H9 (cell line): ENCODE results near the gene TJP2. TPM values are rescaled to one million over a fixed set of nuclear protein-coding genes. Genes with fewer than 3 reads are reported as not detected.

ENCODE experiments used
- DNase-seq: peaks from one replicate; pipeline ENCODE4 v3.0.0-alpha.2; 2017
- H2AFZ ChIP-seq: one replicate; pipeline ENCODE4 v1.6.1; 2013; ENCODE audit warnings: mild to moderate bottlenecking, low read length, control low read depth, moderate library complexity
- H2AK5ac ChIP-seq: 2 replicates; pipeline ENCODE4 v1.6.1; 2013; ENCODE audit warnings: low read length, control low read depth, mixed read lengths; ENCODE audit not compliant: insufficient read length
- H2BK120ac ChIP-seq: one replicate; pipeline ENCODE4 v1.6.1; 2013; ENCODE audit warnings: low read depth, mild to moderate bottlenecking, low read length, control low read depth, inconsistent platforms; ENCODE audit not compliant: poor library complexity, severe bottlenecking
- H2BK12ac ChIP-seq: 2 replicates; pipeline ENCODE4 v1.6.1; 2013; ENCODE audit warnings: low read length, control low read depth, mixed read lengths, low read depth; ENCODE audit not compliant: insufficient read length
- H2BK15ac ChIP-seq: 2 replicates; pipeline ENCODE4 v1.6.1; 2013; ENCODE audit warnings: low read depth, low read length, control low read depth
- H2BK20ac ChIP-seq: one replicate; pipeline ENCODE4 v1.6.1; 2013; ENCODE audit warnings: low read depth, mild to moderate bottlenecking, low read length, control low read depth, inconsistent platforms; ENCODE audit not compliant: poor library complexity, severe bottlenecking
- H2BK5ac ChIP-seq: 2 replicates; pipeline ENCODE4 v1.6.1; 2013; ENCODE audit warnings: low read length, control low read depth, mixed read lengths; ENCODE audit not compliant: insufficient read length
- H3K14ac ChIP-seq: 2 replicates; pipeline ENCODE4 v1.6.1; 2013; ENCODE audit warnings: low read length, control low read depth; ENCODE audit not compliant: insufficient read depth
- H3K18ac ChIP-seq: 2 replicates; pipeline ENCODE4 v1.6.1; 2013; ENCODE audit warnings: low read depth, mild to moderate bottlenecking, mixed read lengths, low read length, control low read depth; ENCODE audit not compliant: insufficient read length
- H3K23ac ChIP-seq: 2 replicates; pipeline ENCODE4 v1.6.1; 2013; ENCODE audit warnings: low read length, control low read depth, mixed read lengths, low read depth; ENCODE audit not compliant: insufficient read length
- H3K23me2 ChIP-seq: 2 replicates; pipeline ENCODE4 v1.6.1; 2013; ENCODE audit warnings: low read depth, mild to moderate bottlenecking, mixed read lengths, low read length, control low read depth; ENCODE audit not compliant: insufficient read length, poor library complexity, severe bottlenecking
- H3K27ac ChIP-seq: 2 replicates; pipeline ENCODE4 v1.5.1; 2013; ENCODE audit warnings: low read length, control low read depth, mixed read lengths, low read depth; ENCODE audit not compliant: insufficient read length
- H3K27me3 ChIP-seq: 2 replicates; pipeline ENCODE4 v1.6.1; 2013; ENCODE audit warnings: low read length, control low read depth, inconsistent platforms; ENCODE audit not compliant: insufficient read depth
- H3K4ac ChIP-seq: 2 replicates; pipeline ENCODE4 v1.6.1; 2013; ENCODE audit warnings: low read depth, mild to moderate bottlenecking, control low read depth, inconsistent platforms, low read length, moderate library complexity
- H3K4me1 ChIP-seq: 2 replicates; pipeline ENCODE4 v1.6.1; 2013; ENCODE audit warnings: low read length, control low read depth, inconsistent platforms; ENCODE audit not compliant: insufficient read depth
- H3K4me2 ChIP-seq: 2 replicates; pipeline ENCODE4 v1.6.1; 2013; ENCODE audit warnings: low read length, control low read depth, mixed read lengths; ENCODE audit not compliant: insufficient read length, insufficient read depth
- H3K56ac ChIP-seq: 2 replicates; pipeline ENCODE4 v1.6.1; 2013; ENCODE audit warnings: low read depth, mild to moderate bottlenecking, mixed read lengths, low read length, control low read depth; ENCODE audit not compliant: insufficient read length
- H3K79me1 ChIP-seq: 2 replicates; pipeline ENCODE4 v1.6.1; 2013; ENCODE audit warnings: low read depth, mild to moderate bottlenecking, moderate library complexity, low read length, control low read depth, inconsistent platforms; ENCODE audit not compliant: insufficient read depth, poor library complexity, severe bottlenecking
- H3K79me2 ChIP-seq: 2 replicates; pipeline ENCODE4 v1.6.1; 2013; ENCODE audit warnings: low read length, control low read depth, inconsistent platforms; ENCODE audit not compliant: insufficient read depth
- H3K9ac ChIP-seq: 2 replicates; pipeline ENCODE4 v1.6.1; 2013; ENCODE audit warnings: low read length, control low read depth, mixed read lengths; ENCODE audit not compliant: insufficient read length; ENCODE audit errors: extremely low read depth
- H3K9me3 ChIP-seq: one replicate; pipeline ENCODE4 v1.6.1; 2013; ENCODE audit warnings: low read depth, low read length, inconsistent platforms; ENCODE audit not compliant: control insufficient read depth
- H3T11ph ChIP-seq: one replicate; pipeline ENCODE4 v1.6.1; 2013; ENCODE audit warnings: mild to moderate bottlenecking, low read length, control low read depth, inconsistent platforms
- H4K20me1 ChIP-seq: one replicate; pipeline ENCODE4 v1.6.1; 2013; ENCODE audit not compliant: control insufficient read depth, insufficient read length, insufficient read depth
- H4K5ac ChIP-seq: 2 replicates; pipeline ENCODE4 v1.6.1; 2013; ENCODE audit warnings: low read depth, mild to moderate bottlenecking, mixed read lengths, low read length, control low read depth; ENCODE audit not compliant: insufficient read length
- H4K8ac ChIP-seq: replicated peaks from 2 replicates; pipeline ENCODE4 v1.6.1; 2013; ENCODE audit warnings: low read length, control low read depth, mixed read lengths, low read depth; ENCODE audit not compliant: insufficient read length
- H4K91ac ChIP-seq: 2 replicates; pipeline ENCODE4 v1.6.1; 2013; ENCODE audit warnings: low read depth, mild to moderate bottlenecking, moderate library complexity, mixed read lengths, low read length, control low read depth; ENCODE audit not compliant: insufficient read length
- H3K27ac Mint-ChIP-seq, 3 experiments: 2 replicates in 2 of 3; 3 replicates in 1 of 3; pipeline ENCODE4 v1.8.0; 2020 to 2021; ENCODE audit warnings: mixed read lengths in 3 of 3, mild to moderate bottlenecking in 1 of 3, moderate library complexity in 1 of 3
- H3K27me3 Mint-ChIP-seq: 2 replicates; pipeline ENCODE4 v1.8.0; 2021; ENCODE audit warnings: low read depth, mild to moderate bottlenecking, moderate library complexity, mixed read lengths
- H3K36me3 Mint-ChIP-seq, 3 experiments: 2 replicates in 2 of 3; 3 replicates in 1 of 3; pipeline ENCODE4 v1.8.0; 2020 to 2021; ENCODE audit warnings: low read depth in 3 of 3, mixed read lengths in 3 of 3; ENCODE audit not compliant: insufficient read depth in 1 of 3
- H3K4me1 Mint-ChIP-seq, 2 experiments: 2 replicates each; pipeline ENCODE4 v1.8.0; 2020; ENCODE audit warnings: mixed read lengths in 2 of 2
- H3K4me3 Mint-ChIP-seq, 2 experiments: 2 replicates in 1 of 2; 3 replicates in 1 of 2; pipeline ENCODE4 v1.8.0; 2020 to 2021; ENCODE audit warnings: mild to moderate bottlenecking in 2 of 2, mixed read lengths in 2 of 2, moderate library complexity in 1 of 2
- H3K9me3 Mint-ChIP-seq, 2 experiments: 2 replicates in 1 of 2; 3 replicates in 1 of 2; pipeline ENCODE4 v1.8.0; 2020; ENCODE audit warnings: mild to moderate bottlenecking in 2 of 2, mixed read lengths in 2 of 2, moderate library complexity in 1 of 2
- WGBS: extraction: QIAGEN DNeasy Blood & Tissue Kit; methylation state at CpG from one replicate; pipeline ENCODE4 v1.1.7; 2013; ENCODE audit warnings: missing lambda C conversion rate, low lambda C conversion rate, mixed read lengths; ENCODE audit not compliant: insufficient read length; ENCODE audit errors: extremely low coverage; 5-methylcytosine and 5-hydroxymethylcytosine counted together
- total RNA-seq: library from RNA; stranded (reverse); gene quantifications from 2 replicates; pipeline ENCODE4 v1.2.1, GENCODE V29; 2021
- TF ChIP-seq, protein P1 (sequence below): fragments of 200-600 bp; sonication (generic); conservative IDR thresholded peaks from 3 replicates; pipeline ENCODE4 v1.8.0; 2021; ENCODE audit warnings: antibody characterized with exemption, mild to moderate bottlenecking

Gene TJP2
- total RNA-seq, 1 experiment from 2014 or later, result 130 TPM

DNA sequence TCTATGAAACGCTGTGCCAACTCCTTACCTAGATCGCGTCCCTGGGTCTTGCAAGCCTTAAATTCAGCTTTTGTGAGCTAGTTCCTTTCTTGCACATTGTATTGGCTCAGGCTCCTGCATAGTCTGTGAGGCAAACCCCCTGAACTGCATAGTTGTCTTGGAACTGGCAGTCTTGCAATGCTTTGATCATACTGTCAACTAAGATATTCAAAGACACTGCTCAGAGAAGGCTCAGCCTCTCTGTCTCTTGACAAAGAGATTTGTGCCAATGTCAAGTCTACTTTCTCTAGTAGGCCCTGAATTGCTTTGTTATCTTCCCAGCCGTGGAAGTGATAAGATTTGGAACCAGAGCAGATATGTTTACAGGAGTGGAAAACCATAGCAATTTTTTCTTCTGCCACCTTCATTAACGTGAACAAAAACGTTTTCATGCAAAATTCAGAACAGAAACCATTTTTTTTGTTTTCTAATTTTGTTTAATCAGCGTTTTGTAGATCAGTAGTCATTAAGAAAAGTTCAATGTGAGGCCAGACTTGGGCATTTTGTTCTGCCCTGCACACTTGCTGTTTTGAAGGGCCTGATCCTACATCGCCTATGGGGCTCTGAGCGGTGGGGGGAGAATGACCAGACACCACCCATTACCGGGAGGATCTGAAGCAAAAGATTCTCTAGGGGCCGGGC is 123.4 kb downstream of the TJP2 start:
- H2BK120ac ChIP-seq, result no peak overlapping the region
- no peaks in the 10 kb centered on the region; a peak in 1 of 5 replicates for H3K9me3 Mint-ChIP-seq
- H3K4me3 Mint-ChIP-seq, result no peak overlapping the region
- no peak overlapping the region for H2BK20ac ChIP-seq
- no peak overlapping the region for H2AK5ac ChIP-seq
- no peak overlapping the region for H3K27ac Mint-ChIP-seq
- TF ChIP-seq, protein P1, sequence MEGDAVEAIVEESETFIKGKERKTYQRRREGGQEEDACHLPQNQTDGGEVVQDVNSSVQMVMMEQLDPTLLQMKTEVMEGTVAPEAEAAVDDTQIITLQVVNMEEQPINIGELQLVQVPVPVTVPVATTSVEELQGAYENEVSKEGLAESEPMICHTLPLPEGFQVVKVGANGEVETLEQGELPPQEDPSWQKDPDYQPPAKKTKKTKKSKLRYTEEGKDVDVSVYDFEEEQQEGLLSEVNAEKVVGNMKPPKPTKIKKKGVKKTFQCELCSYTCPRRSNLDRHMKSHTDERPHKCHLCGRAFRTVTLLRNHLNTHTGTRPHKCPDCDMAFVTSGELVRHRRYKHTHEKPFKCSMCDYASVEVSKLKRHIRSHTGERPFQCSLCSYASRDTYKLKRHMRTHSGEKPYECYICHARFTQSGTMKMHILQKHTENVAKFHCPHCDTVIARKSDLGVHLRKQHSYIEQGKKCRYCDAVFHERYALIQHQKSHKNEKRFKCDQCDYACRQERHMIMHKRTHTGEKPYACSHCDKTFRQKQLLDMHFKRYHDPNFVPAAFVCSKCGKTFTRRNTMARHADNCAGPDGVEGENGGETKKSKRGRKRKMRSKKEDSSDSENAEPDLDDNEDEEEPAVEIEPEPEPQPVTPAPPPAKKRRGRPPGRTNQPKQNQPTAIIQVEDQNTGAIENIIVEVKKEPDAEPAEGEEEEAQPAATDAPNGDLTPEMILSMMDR, result no peak
- H3K4ac ChIP-seq, result no peak overlapping the region
- no peak overlapping the region for H2BK12ac ChIP-seq
- H3K14ac ChIP-seq, result no peak overlapping the region
- H2AFZ ChIP-seq, result no peak overlapping the region
- H3K23me2 ChIP-seq, result no peaks in the 10 kb centered on the region
- H4K8ac ChIP-seq, result no peak overlapping the region
- no peak overlapping the region for H4K5ac ChIP-seq
- no peaks in the 10 kb centered on the region for H3K79me1 ChIP-seq
- no peaks in the 10 kb centered on the region for H4K20me1 ChIP-seq
- WGBS, result no CpG with 5 or more reads among the region's 11 CpGs
- no peak overlapping the region for H3K9ac ChIP-seq
- no peak overlapping the region for H3T11ph ChIP-seq
- H3K27me3 ChIP-seq, result no peaks in the 10 kb centered on the region
- H3K27ac ChIP-seq, result no peak overlapping the region
- H3K23ac ChIP-seq, result no peak overlapping the region
- no peaks in the 10 kb centered on the region for H3K9me3 ChIP-seq
- H4K91ac ChIP-seq, result no peak overlapping the region
- H2BK5ac ChIP-seq, result no peak overlapping the region
- no peak overlapping the region for H3K56ac ChIP-seq
- H3K4me1 ChIP-seq, result no peaks in the 10 kb centered on the region
- H3K4me2 ChIP-seq, result no peak overlapping the region
- no peak overlapping the region for H2BK15ac ChIP-seq
- no peaks in the 10 kb centered on the region for H3K36me3 Mint-ChIP-seq
- H3K4me1 Mint-ChIP-seq, result peaks cover 8 to 13% of the 10 kb centered on the region in 2 experiments
- H3K79me2 ChIP-seq, result no peaks in the 10 kb centered on the region
- H3K18ac ChIP-seq, result no peak overlapping the region
- H3K27me3 Mint-ChIP-seq, result no peaks in the 10 kb centered on the region; the same call in 1 of the 2 replicates
- no peak for DNase-seq
